Sigmoid colon (tissue), 4 donors: ENCODE measurements around the gene SLC7A6OS.

Source experiments
- CTCF ChIP-seq, 4 experiments: fragments of 450-650 bp in 3 of 4; fragments of 200-600 bp in 1 of 4; IDR thresholded peaks; one replicate each; pipeline ENCODE4 v1.5.1; 2016 to 2019; ENCODE audit warnings: antibody characterized with exemption in 4 of 4, mild to moderate bottlenecking in 3 of 4, moderate library complexity in 2 of 4
- EP300 ChIP-seq, 4 donors: sonication (generic); formaldehyde crosslinking; IDR thresholded peaks; one replicate each; pipeline ENCODE4 v1.6.1; 2017; ENCODE audit warnings: antibody characterized with exemption in 4 of 4
- POLR2A ChIP-seq, 2 donors: fragments of 450-650 bp; IDR thresholded peaks; one replicate each; pipeline ENCODE4 v1.6.1; 2016; ENCODE audit warnings: antibody characterized with exemption in 2 of 2, mild to moderate bottlenecking in 2 of 2, moderate library complexity in 2 of 2
- POLR2AphosphoS5 ChIP-seq, 4 donors: sonication (generic); formaldehyde crosslinking; IDR thresholded peaks; one replicate each; pipeline ENCODE4 v1.6.1; 2017; ENCODE audit warnings: antibody characterized with exemption in 4 of 4

- TF ChIP-seq CTCF (IDR thresholded peaks at IDR 0.05): no peak
- TF ChIP-seq POLR2AphosphoS5 (IDR thresholded peaks at IDR 0.05): no peak
- TF ChIP-seq EP300 (IDR thresholded peaks at IDR 0.05): no peak
- no peak for TF ChIP-seq POLR2A (IDR thresholded peaks at IDR 0.05)
Observed at GRCh38 chr16:68354816-68355215, 44.1 kb upstream of the SLC7A6OS start.
